K562 (cell line): ENCODE data around the gene TIMM22. TPM values are rescaled to one million over a fixed set of nuclear protein-coding genes. Genes with fewer than 3 reads are reported as not detected.

Experiments
- ATAC-seq: fragments of 200-7000 bp; cut with Tn5 transposase; 3 replicates; pipeline ENCODE4 v1.9.1; 2020; ENCODE audit warnings: moderate library complexity
- BruUV-seq: library from RNA; stranded (reverse); fragments of 400-500 nt; replicated peaks from 2 replicates; lab custom pipeline; 2021; lab: Mats Ljungman, UMichigan
- CTCF ChIA-PET: fragments of 300-600 bp; formaldehyde crosslinking; extraction: SDS; loops from one replicate; lab custom pipeline; 2021; ENCODE audit warnings: low intra/inter-chr PET ratio; lab: Yijun Ruan, JAX
- POLR2A ChIA-PET: fragments of 300-600, 350-650 bp; sonication (Branson Sonifier 250); formaldehyde crosslinking; extraction: SDS; loops from one replicate; lab custom pipeline; 2021; ENCODE audit warnings: antibody characterized with exemption, inconsistent platforms; lab: Yijun Ruan, JAX
- DNase-seq, 4 experiments: peaks; one replicate each; pipeline versions ENCODE4 v3.0.0 to v3.0.0-alpha.2; 2011 to 2018; ENCODE audit warnings: low spot score in 3 of 4, mixed read lengths in 3 of 4; ENCODE audit errors: extremely low read depth in 1 of 4
- FAIRE-seq: peaks from 2 replicates; lab custom pipeline; 2011; peaks lifted over from hg19 to GRCh38; lab: Jason Lieb, UNC
- H2AFZ ChIP-seq: 2 replicates; pipeline ENCODE4 v1.6.0; 2011; ENCODE audit warnings: low read depth, low read length, control low read depth, inconsistent platforms
- H3K27ac ChIP-seq: fragments of 200-600 bp; 3 replicates; pipeline ENCODE4 v1.8.0; 2011; ENCODE audit warnings: low read depth, mild to moderate bottlenecking, control low read depth, inconsistent platforms, low read length, moderate library complexity, mixed read lengths; ENCODE audit errors: extremely low read depth
- H3K27me3 ChIP-seq, 2 experiments: fragments of 300-600 bp in 1 of 2; 2 replicates in 1 of 2; 3 replicates in 1 of 2; pipeline versions ENCODE4 v1.6.0 to v1.8.0; 2011; ENCODE audit warnings: inconsistent platforms in 2 of 2, low read length in 2 of 2, mild to moderate bottlenecking in 1 of 2, mixed read lengths in 1 of 2, moderate library complexity in 1 of 2; ENCODE audit not compliant: control insufficient read depth in 2 of 2, insufficient read depth in 2 of 2
- H3K36me3 ChIP-seq: fragments of 300-600 bp; 3 replicates; pipeline ENCODE4 v1.8.0; 2011; ENCODE audit warnings: mild to moderate bottlenecking, low read length, inconsistent platforms; ENCODE audit not compliant: control insufficient read depth, insufficient read depth
- H3K4me1 ChIP-seq, 2 experiments: fragments of 200-600 bp in 1 of 2; replicated peaks in 1 of 2; 2 replicates in 1 of 2; 3 replicates in 1 of 2; pipeline versions ENCODE4 v1.5.1 to v1.8.0; 2011; ENCODE audit warnings: inconsistent platforms in 2 of 2, low read length in 2 of 2, mild to moderate bottlenecking in 1 of 2, mixed read lengths in 1 of 2, moderate library complexity in 1 of 2; ENCODE audit not compliant: control insufficient read depth in 2 of 2, insufficient read depth in 2 of 2
- H3K4me2 ChIP-seq: 2 replicates; pipeline ENCODE4 v1.6.1; 2011; ENCODE audit warnings: low read length, control low read depth, inconsistent platforms, mixed read lengths; ENCODE audit not compliant: insufficient read depth
- H3K4me3 ChIP-seq: fragments of 200-600 bp; sonication (generic), shearing (Covaris generic); 2 replicates; pipeline ENCODE4 v1.5.1; 2016; ENCODE audit warnings: control low read depth, inconsistent platforms
- H3K79me2 ChIP-seq: fragments of 200-600 bp; 3 replicates; pipeline ENCODE4 v1.8.0; 2011; ENCODE audit warnings: low read length, inconsistent platforms; ENCODE audit not compliant: control insufficient read depth, insufficient read depth
- H3K9ac ChIP-seq, 2 experiments: 2 replicates each; pipeline versions ENCODE4 v1.6.0 to v1.6.1; 2011; ENCODE audit warnings: low read depth in 2 of 2, low read length in 2 of 2, control low read depth in 1 of 2, inconsistent platforms in 1 of 2, mild to moderate bottlenecking in 1 of 2, mixed read lengths in 1 of 2; ENCODE audit not compliant: insufficient read depth in 1 of 2
- H3K9me1 ChIP-seq: one replicate; pipeline ENCODE4 v1.6.0; 2011; ENCODE audit warnings: inconsistent platforms, mild to moderate bottlenecking, low read length, moderate library complexity; ENCODE audit not compliant: control insufficient read depth, insufficient read depth
- H3K9me3 ChIP-seq: replicated peaks from 2 replicates; pipeline ENCODE4 v1.5.1; 2011; ENCODE audit warnings: low read depth, low read length, inconsistent platforms; ENCODE audit not compliant: control insufficient read depth, insufficient read depth
- H4K20me1 ChIP-seq: replicated peaks from 2 replicates; pipeline ENCODE4 v1.6.1; 2011; ENCODE audit warnings: low read length, inconsistent platforms, mixed read lengths; ENCODE audit not compliant: control insufficient read depth, insufficient read depth
- CBFA2T3 ChIP-seq: fragments of 450-650 bp; IDR thresholded peaks from 2 replicates; pipeline ENCODE4 v1.6.1; 2017
- CEBPB ChIP-seq: fragments of 450-650 bp; IDR thresholded peaks from 2 replicates; pipeline ENCODE4 v1.6.1; 2016; ENCODE audit warnings: missing genetic modification characterization, missing compliant biosample characterization
- GATA2 ChIP-seq: sonication (generic); formaldehyde crosslinking; IDR thresholded peaks from 2 replicates; pipeline ENCODE4 v1.4.0; 2020; ENCODE audit warnings: mild to moderate bottlenecking, missing genetic modification reagents
- GTF2E2 ChIP-seq: fragments of 200-800 bp; sonication (Bioruptor generic); IDR thresholded peaks from 2 replicates; pipeline ENCODE4 v1.6.1; 2016; ENCODE audit warnings: missing genetic modification characterization, missing compliant biosample characterization
- KLF16 ChIP-seq: IDR thresholded peaks from 2 replicates; pipeline ENCODE4 v1.6.1; 2016; ENCODE audit warnings: antibody characterized with exemption
- MTA1 ChIP-seq: fragments of 450-650 bp; IDR thresholded peaks from 2 replicates; pipeline ENCODE4 v1.6.1; 2017; ENCODE audit warnings: borderline replicate concordance
- POLR2G ChIP-seq: fragments of 200-400 bp; formaldehyde crosslinking; IDR thresholded peaks from 2 replicates; pipeline ENCODE4 v1.6.1; 2017; ENCODE audit warnings: low read depth, mild to moderate bottlenecking, antibody characterized with exemption, low read length, moderate library complexity
- TBP ChIP-seq: optimal IDR thresholded peaks from 2 replicates; pipeline ENCODE3; 2011; ENCODE audit warnings: low read depth, low read length, improper control_type of control experiment
- TCF3 ChIP-seq: sonication (generic); formaldehyde crosslinking; IDR thresholded peaks from 2 replicates; pipeline ENCODE4 v1.4.0; 2020; ENCODE audit warnings: mild to moderate bottlenecking, missing genetic modification reagents
- WHSC1 ChIP-seq: IDR thresholded peaks from one replicate; pipeline ENCODE4 v1.6.1; 2012; ENCODE audit warnings: low read length, control low read depth, inconsistent platforms
- WGBS: fragments of 100-300 bp; shearing (Covaris generic); methylation state at CpG from one replicate; pipeline ENCODE4 v1.1.6; 2016; ENCODE audit warnings: low coverage, mixed read lengths; ENCODE audit not compliant: insufficient coverage; ENCODE audit errors: missing lambda C conversion rate; 5-methylcytosine and 5-hydroxymethylcytosine counted together
- in situ Hi-C: fragments of 300-500 bp; cut with MboI; formaldehyde crosslinking; loops from 4 replicates; pipeline ENCODE4 v1.15.0; 2018; ENCODE audit warnings: inconsistent platforms, mixed read lengths
- intact Hi-C: fragments of 100-400 bp; cut with micrococcal nuclease; formaldehyde crosslinking; loops from 2 replicates; pipeline ENCODE4 v1.14.2; 2022
- polyA plus RNA-seq, 8 experiments: library from polyadenylated mRNA; depleted of rRNA in 4 of 8; stranded (reverse) in 5 of 8; unstranded in 3 of 8; fragments of >200 nt; fragmentation: Nextera tagmentation in 2 of 8; fragmentation: Illumina TruSeq in 1 of 8; extraction: Ambion mirVana in 2 of 8; extraction: Trizol in 1 of 8; gene quantifications; 2 replicates each; pipeline versions ENCODE4 v1.2.1 to v1.2.3, GENCODE V29; 2011 to 2014; ENCODE audit warnings: inconsistent platforms in 1 of 8, missing spikeins in 1 of 8
- total RNA-seq, 7 experiments: library from RNA; depleted of rRNA in 6 of 7; stranded (reverse); fragments of >200 nt in 6 of 7; fragmentation: Illumina TruSeq in 2 of 7; extraction: Trizol in 2 of 7; gene quantifications; 2 replicates each; pipeline versions ENCODE4 v1.2.1 to v1.2.3, GENCODE V29; 2011 to 2021; ENCODE audit warnings: low replicate concordance in 1 of 7
- TF ChIP-seq, protein P1 (sequence below): sonication (generic); formaldehyde crosslinking; IDR thresholded peaks from 2 replicates; pipeline ENCODE4 v1.9.0; 2022; ENCODE audit warnings: mild to moderate bottlenecking, missing genetic modification reagents
- TF ChIP-seq, protein P2 (sequence below): sonication (generic); formaldehyde crosslinking; IDR thresholded peaks from 2 replicates; pipeline ENCODE4 v1.8.0; 2022; ENCODE audit warnings: missing genetic modification reagents, mild to moderate bottlenecking, moderate library complexity, borderline replicate concordance

Gene TIMM22
- total and polyA plus RNA-seq, 9 of the 15 experiments (the other 6 are each of a cell fraction or from before 2014, with no cell fraction given): 5.9 to 14.1 (median 10.3) TPM

DNA sequence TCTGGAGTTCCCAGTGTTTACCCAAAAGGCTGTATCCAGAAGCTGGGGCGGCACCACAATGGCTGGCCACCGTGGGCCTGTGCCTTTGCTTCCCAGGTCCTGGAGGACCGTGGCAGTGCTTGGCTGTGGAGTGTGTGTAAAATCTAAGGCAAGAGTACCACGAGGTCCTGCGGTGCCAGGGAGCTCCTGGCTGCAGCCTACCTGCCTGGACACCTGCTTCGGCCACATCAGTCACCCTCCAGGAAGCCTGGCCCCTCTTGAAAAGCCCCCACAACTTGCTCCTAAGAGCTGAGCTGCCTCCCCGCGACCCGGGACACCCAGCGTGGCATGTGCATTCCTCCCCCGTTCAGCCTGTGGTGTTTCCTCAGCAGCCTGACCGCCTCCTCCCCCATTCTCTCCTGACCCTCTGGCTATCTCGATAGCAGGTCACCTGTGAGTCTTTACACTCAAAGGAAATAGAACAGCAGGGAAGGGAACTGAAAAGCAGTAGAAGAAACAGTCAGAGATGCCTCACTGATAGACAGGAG is 7.9 kb downstream of the TIMM22 start:
- ChIA-PET POLR2A (interaction anchor here (0.6 to 1.0 kb wide), 3 partner anchors 14 to 289 kb away, joined by 3 to 4 read pairs (median 3); no protein-coding TSS in a partner anchor), CTCF (no interaction called here)
- Histone ChIP-seq H3K9me3 (no peaks in the 10 kb centered on the region), H3K4me3 (no peak overlapping the region), H2AFZ (no peak overlapping the region), H3K9ac (peak overlapping the region in 1 of 2 experiments; percentile 68; a peak in 2 of 4 replicates), H3K36me3 (peaks cover 29% of the 10 kb centered on the region; the same call in 2 of the 3 replicates), H3K27ac (no peak overlapping the region), H3K27me3 (peaks cover 0 to 4% of the 10 kb centered on the region in 2 experiments; a peak in 2 of 5 replicates), H3K9me1 (no peaks in the 10 kb centered on the region), H3K79me2 (no peaks in the 10 kb centered on the region), H4K20me1 (no peaks in the 10 kb centered on the region), H3K4me2 (no peak overlapping the region), H3K4me1 (peaks cover 0 to 27% of the 10 kb centered on the region in 2 experiments; a peak in 2 of 5 replicates)
- BruUV-seq: no TSS peak
- ATAC-seq: peak; percentile 49; the same call in 2 of the 3 replicates
- no peak for FAIRE-seq
- intact Hi-C loops: no loop called here
- in situ Hi-C loops: no loop called here
- no peak for TF ChIP-seq TBP
- no peak for TF ChIP-seq CEBPB (tag)
- no peak for TF ChIP-seq GTF2E2
- TF ChIP-seq TCF3 (CRISPR knock-in tag): peak; percentile 35
- TF ChIP-seq, protein P1, sequence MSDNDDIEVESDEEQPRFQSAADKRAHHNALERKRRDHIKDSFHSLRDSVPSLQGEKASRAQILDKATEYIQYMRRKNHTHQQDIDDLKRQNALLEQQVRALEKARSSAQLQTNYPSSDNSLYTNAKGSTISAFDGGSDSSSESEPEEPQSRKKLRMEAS (CRISPR knock-in tag): peak; percentile 38; the same call in 1 of the 2 replicates
- no peak for TF ChIP-seq MTA1
- TF ChIP-seq, protein P2, sequence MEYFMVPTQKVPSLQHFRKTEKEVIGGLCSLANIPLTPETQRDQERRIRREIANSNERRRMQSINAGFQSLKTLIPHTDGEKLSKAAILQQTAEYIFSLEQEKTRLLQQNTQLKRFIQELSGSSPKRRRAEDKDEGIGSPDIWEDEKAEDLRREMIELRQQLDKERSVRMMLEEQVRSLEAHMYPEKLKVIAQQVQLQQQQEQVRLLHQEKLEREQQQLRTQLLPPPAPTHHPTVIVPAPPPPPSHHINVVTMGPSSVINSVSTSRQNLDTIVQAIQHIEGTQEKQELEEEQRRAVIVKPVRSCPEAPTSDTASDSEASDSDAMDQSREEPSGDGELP: no peak
- peak; percentile 39; the same call in 1 of the 2 replicates for TF ChIP-seq CBFA2T3
- TF ChIP-seq GATA2 (CRISPR knock-in tag): no peak
- 0 out of 2 replicates have a peak, but pooled peaks have one; percentile 11 for TF ChIP-seq KLF16
- TF ChIP-seq WHSC1: no peak
- TF ChIP-seq POLR2G: no peak; the same call in 1 of the 2 replicates
- DNase-seq: peak; percentile 25 to 45 (median 38)
- 54% methylated on average over 8 of the region's 13 CpGs for WGBS
